IMR-90 (cell line): ENCODE data around the gene ADPRHL1. TPM values are rescaled to one million over a fixed set of nuclear protein-coding genes. Genes with fewer than 3 reads are reported as not detected.

Source experiments
- ATAC-seq: fragments of 200-7000 bp; cut with Tn5 transposase; 2 replicates; pipeline ENCODE4 v1.9.1; 2020; ENCODE audit warnings: low read depth, mild to moderate bottlenecking, moderate library complexity
- BruUV-seq: library from RNA; stranded (reverse); fragments of 400-500 nt; replicated peaks from 2 replicates; lab custom pipeline; 2021; lab: Mats Ljungman, UMichigan
- CTCF ChIA-PET: fragments of 300-600 bp; formaldehyde crosslinking; extraction: SDS; loops from one replicate; lab custom pipeline; 2021; ENCODE audit warnings: antibody characterized with exemption; lab: Yijun Ruan, JAX
- POLR2A ChIA-PET: fragments of 300-600 bp; sonication (Branson Sonifier 250); formaldehyde crosslinking; loops from one replicate; lab custom pipeline; 2022; ENCODE audit warnings: antibody characterized with exemption; ENCODE audit not compliant: unreplicated experiment; lab: Charles Lee
- DNase-seq: peaks from one replicate; pipeline ENCODE4 v3.0.0; 2013
- H2AFZ ChIP-seq: replicated peaks from 2 replicates; pipeline ENCODE3; 2013; ENCODE audit warnings: low read length, mild to moderate bottlenecking; ENCODE audit not compliant: poor library complexity
- H2AK5ac ChIP-seq: 2 replicates; pipeline ENCODE4 v1.6.1; 2013; ENCODE audit warnings: low read depth, low read length, inconsistent platforms
- H2AK9ac ChIP-seq: replicated peaks from 2 replicates; pipeline ENCODE3; 2013; ENCODE audit warnings: mild to moderate bottlenecking, low read depth, low read length, moderate library complexity; ENCODE audit not compliant: poor library complexity
- H2BK120ac ChIP-seq: 2 replicates; pipeline ENCODE4 v1.6.1; 2013; ENCODE audit warnings: low read depth, low read length, inconsistent platforms
- H2BK15ac ChIP-seq: 3 replicates; pipeline ENCODE4 v1.6.1; 2013; ENCODE audit warnings: low read depth, low read length, inconsistent platforms
- H2BK20ac ChIP-seq: 2 replicates; pipeline ENCODE4 v1.6.1; 2013; ENCODE audit warnings: low read depth, mild to moderate bottlenecking, inconsistent platforms, low read length, moderate library complexity
- H2BK5ac ChIP-seq: 2 replicates; pipeline ENCODE4 v1.6.1; 2013; ENCODE audit warnings: mild to moderate bottlenecking, low read depth, low read length, inconsistent platforms; ENCODE audit not compliant: poor library complexity, severe bottlenecking
- H3K14ac ChIP-seq: replicated peaks from 2 replicates; pipeline ENCODE4 v1.6.1; 2013; ENCODE audit warnings: low read depth, low read length, inconsistent platforms
- H3K18ac ChIP-seq: 2 replicates; pipeline ENCODE4 v1.6.1; 2013; ENCODE audit warnings: low read depth, low read length, control low read depth
- H3K23ac ChIP-seq: 2 replicates; pipeline ENCODE4 v1.6.1; 2013; ENCODE audit warnings: low read depth, low read length, inconsistent platforms
- H3K27ac ChIP-seq: 2 replicates; pipeline ENCODE4 v1.5.1; 2013; ENCODE audit warnings: mild to moderate bottlenecking, control low read depth, low read length; ENCODE audit not compliant: insufficient read depth
- H3K27me3 ChIP-seq: 2 replicates; pipeline ENCODE4 v1.6.1; 2013; ENCODE audit warnings: low read length; ENCODE audit not compliant: control insufficient read depth, insufficient read depth
- H3K36me3 ChIP-seq: 2 replicates; pipeline ENCODE4 v1.6.1; 2013; ENCODE audit warnings: low read length, mixed read lengths; ENCODE audit not compliant: control insufficient read depth, insufficient read depth
- H3K4ac ChIP-seq: 2 replicates; pipeline ENCODE4 v1.6.1; 2013; ENCODE audit warnings: low read depth, low read length, inconsistent platforms
- H3K4me1 ChIP-seq: 2 replicates; pipeline ENCODE4 v1.6.1; 2013; ENCODE audit warnings: low read length, mixed read lengths; ENCODE audit not compliant: control insufficient read depth, insufficient read depth
- H3K4me2 ChIP-seq: 2 replicates; pipeline ENCODE4 v1.6.1; 2013; ENCODE audit warnings: low read depth, mild to moderate bottlenecking, control low read depth, low read length, moderate library complexity
- H3K4me3 ChIP-seq: 2 replicates; pipeline ENCODE4 v1.5.1; 2013; ENCODE audit warnings: low read depth, mild to moderate bottlenecking, control low read depth, low read length, moderate library complexity; ENCODE audit not compliant: insufficient read depth
- H3K56ac ChIP-seq: 2 replicates; pipeline ENCODE4 v1.6.1; 2013; ENCODE audit warnings: low read length, inconsistent platforms; ENCODE audit not compliant: insufficient read depth; ENCODE audit errors: extremely low read depth
- H3K79me1 ChIP-seq, 2 experiments: 2 replicates each; pipeline ENCODE4 v1.6.1; 2013; ENCODE audit warnings: low read length in 2 of 2, inconsistent platforms in 1 of 2, low read depth in 1 of 2
- H3K9ac ChIP-seq: 2 replicates; pipeline ENCODE4 v1.6.1; 2013; ENCODE audit warnings: low read depth, low read length, control low read depth
- H3K9me1 ChIP-seq: 2 replicates; pipeline ENCODE4 v1.6.1; 2013; ENCODE audit warnings: low read length, inconsistent platforms; ENCODE audit not compliant: insufficient read depth
- H3K9me3 ChIP-seq: 2 replicates; pipeline ENCODE4 v1.6.1; 2013; ENCODE audit warnings: low read length; ENCODE audit not compliant: control insufficient read depth, insufficient read depth
- H4K20me1 ChIP-seq: 2 replicates; pipeline ENCODE4 v1.6.1; 2013; ENCODE audit warnings: low read length, inconsistent platforms; ENCODE audit not compliant: insufficient read depth
- H4K5ac ChIP-seq: 2 replicates; pipeline ENCODE4 v1.6.1; 2013; ENCODE audit warnings: mild to moderate bottlenecking, low read depth, low read length, control low read depth
- H4K8ac ChIP-seq, 2 experiments: 2 replicates each; pipeline ENCODE4 v1.6.1; 2013; ENCODE audit warnings: low read depth in 2 of 2, low read length in 2 of 2, control low read depth in 1 of 2, inconsistent platforms in 1 of 2
- H4K91ac ChIP-seq: 2 replicates; pipeline ENCODE4 v1.6.1; 2013; ENCODE audit warnings: low read depth, low read length, inconsistent platforms; ENCODE audit not compliant: insufficient read depth
- BHLHE40 ChIP-seq: fragments of 150-350 bp; IDR thresholded peaks from 2 replicates; pipeline ENCODE4 v1.6.1; 2016; ENCODE audit warnings: mild to moderate bottlenecking, low read depth, low read length
- CEBPB ChIP-seq: IDR thresholded peaks from 2 replicates; pipeline ENCODE4 v1.6.1; 2012; ENCODE audit warnings: low read depth, low read length, improper control_type of control experiment
- CHD1 ChIP-seq: IDR thresholded peaks from 2 replicates; pipeline ENCODE4 v1.6.1; 2012; ENCODE audit warnings: low read depth, low read length, improper control_type of control experiment
- CTCF ChIP-seq: conservative IDR thresholded peaks from 2 replicates; pipeline ENCODE4 v1.5.1; 2012; ENCODE audit warnings: mild to moderate bottlenecking, low read depth, low read length, improper control_type of control experiment
- FOS ChIP-seq: fragments of 150-350 bp; IDR thresholded peaks from 2 replicates; pipeline ENCODE4 v1.6.1; 2016; ENCODE audit warnings: low read depth, low read length
- MAFK ChIP-seq: IDR thresholded peaks from 2 replicates; pipeline ENCODE4 v1.6.1; 2012; ENCODE audit warnings: low read depth, low read length, improper control_type of control experiment
- MAZ ChIP-seq: IDR thresholded peaks from 2 replicates; pipeline ENCODE4 v1.6.1; 2012; ENCODE audit warnings: low read depth, mild to moderate bottlenecking, low read length, improper control_type of control experiment, moderate library complexity, borderline replicate concordance
- MXI1 ChIP-seq: IDR thresholded peaks from 2 replicates; pipeline ENCODE4 v1.6.1; 2012; ENCODE audit warnings: low read depth, mild to moderate bottlenecking, low read length, moderate library complexity, borderline replicate concordance
- NFE2L2 ChIP-seq: fragments of 150-350 bp; IDR thresholded peaks from 2 replicates; pipeline ENCODE4 v1.6.1; 2016; ENCODE audit warnings: low read depth, mild to moderate bottlenecking, low read length
- POLR2A ChIP-seq: IDR thresholded peaks from 2 replicates; pipeline ENCODE4 v1.6.1; 2012; ENCODE audit warnings: mild to moderate bottlenecking, low read depth, low read length
- RAD21 ChIP-seq: IDR thresholded peaks from 2 replicates; pipeline ENCODE4 v1.6.1; 2012; ENCODE audit warnings: low read length, improper control_type of control experiment
- RCOR1 ChIP-seq: IDR thresholded peaks from 2 replicates; pipeline ENCODE4 v1.6.1; 2012; ENCODE audit warnings: mild to moderate bottlenecking, low read length, improper control_type of control experiment; ENCODE audit not compliant: insufficient replicate concordance
- RFX5 ChIP-seq: IDR thresholded peaks from 2 replicates; pipeline ENCODE4 v1.8.0; 2012; ENCODE audit warnings: low read depth, mild to moderate bottlenecking, low read length, moderate library complexity
- SMC3 ChIP-seq: fragments of 150-350 bp; IDR thresholded peaks from 2 replicates; pipeline ENCODE4 v1.6.1; 2016; ENCODE audit warnings: low read depth, mild to moderate bottlenecking, antibody characterized with exemption, low read length, moderate library complexity
- WGBS, 2 experiments: methylation state at CpG; one replicate each; pipeline versions ENCODE4 v1.1.5 to v1.1.7; 2013; ENCODE audit warnings: missing lambda C conversion rate in 2 of 2; ENCODE audit not compliant: insufficient read length in 1 of 2; ENCODE audit errors: extremely low coverage in 2 of 2; 5-methylcytosine and 5-hydroxymethylcytosine counted together
- dilution Hi-C: fragments of 300-500 bp; cut with HindIII; formaldehyde crosslinking; loops from one replicate; pipeline ENCODE4 v1.14.3; 2018; ENCODE audit warnings: low sequenced_read_pairs; ENCODE audit not compliant: unreplicated experiment
- in situ Hi-C: fragments of 300-500 bp; cut with MboI; formaldehyde crosslinking; loops from 3 replicates; pipeline ENCODE4 v1.14.3; 2019; ENCODE audit warnings: low sequenced_read_pairs, inconsistent platforms, mixed read lengths
- intact Hi-C: fragments of 100-400 bp; cut with micrococcal nuclease; formaldehyde crosslinking; loops from 2 replicates; pipeline ENCODE4 v1.10.0; 2022
- polyA plus RNA-seq, 3 experiments: library from polyadenylated mRNA; depleted of rRNA; stranded (reverse); fragments of >200 nt; gene quantifications; 2 replicates each; pipeline ENCODE4 v1.2.3, GENCODE V29; 2012; ENCODE audit warnings: low replicate concordance in 1 of 3
- total RNA-seq: library from RNA; depleted of rRNA; stranded (reverse); fragments of >200 nt; gene quantifications from 2 replicates; pipeline ENCODE4 v1.2.3, GENCODE V29; 2012
- TF ChIP-seq, protein P1 (sequence below): fragments of 150-350 bp; IDR thresholded peaks from 2 replicates; pipeline ENCODE4 v1.6.1; 2016; ENCODE audit warnings: low read depth, mild to moderate bottlenecking, low read length, moderate library complexity, borderline replicate concordance
- TF ChIP-seq, protein P2 (sequence below): fragments of 150-350 bp; IDR thresholded peaks from 2 replicates; pipeline ENCODE4 v1.6.1; 2017; ENCODE audit warnings: mild to moderate bottlenecking, antibody characterized with exemption, low read length, low read depth

The ADPRHL1 gene
- total and polyA plus RNA-seq, 2 of the 4 experiments (the other 2 are of a cell fraction) = 0.36 to 0.67 TPM

GRCh38 chr13:113472355-113473025, 19.2 kb upstream of the ADPRHL1 start:
- no peak overlapping the region for H2AK9ac ChIP-seq
- no peak overlapping the region for H3K4ac ChIP-seq
- ChIA-PET CTCF (no interaction called here), POLR2A (no interaction called here)
- no peak overlapping the region for H3K18ac ChIP-seq
- H3K27ac ChIP-seq = no peak overlapping the region
- H3K9me1 ChIP-seq = peaks cover 10% of the 10 kb centered on the region; the same call in 1 of the 2 replicates
- H3K4me2 ChIP-seq = no peak overlapping the region
- DNase-seq = no peak
- no peak overlapping the region for H2BK120ac ChIP-seq
- intact Hi-C loops (no loop called here), dilution Hi-C loops (no loop called here), in situ Hi-C loops (no loop called here)
- H3K9ac ChIP-seq = no peak overlapping the region
- no peaks in the 10 kb centered on the region for H3K9me3 ChIP-seq
- no peaks in the 10 kb centered on the region; the same call in none of the 2 replicates for H4K20me1 ChIP-seq
- H3K36me3 ChIP-seq = peaks cover 35% of the 10 kb centered on the region
- no peak for ATAC-seq
- no peak overlapping the region for H2BK20ac ChIP-seq
- BruUV-seq = no TSS peak
- H3K4me3 ChIP-seq = no peak overlapping the region
- H2BK15ac ChIP-seq = no peak overlapping the region
- no peak overlapping the region for H4K5ac ChIP-seq
- no peak overlapping the region for H4K91ac ChIP-seq
- H3K27me3 ChIP-seq = no peaks in the 10 kb centered on the region
- peaks cover 18 to 56% of the 10 kb centered on the region in 2 experiments for H3K79me1 ChIP-seq
- H3K14ac ChIP-seq = no peak overlapping the region
- H2BK5ac ChIP-seq = no peak overlapping the region
- TF ChIP-seq, protein P1, sequence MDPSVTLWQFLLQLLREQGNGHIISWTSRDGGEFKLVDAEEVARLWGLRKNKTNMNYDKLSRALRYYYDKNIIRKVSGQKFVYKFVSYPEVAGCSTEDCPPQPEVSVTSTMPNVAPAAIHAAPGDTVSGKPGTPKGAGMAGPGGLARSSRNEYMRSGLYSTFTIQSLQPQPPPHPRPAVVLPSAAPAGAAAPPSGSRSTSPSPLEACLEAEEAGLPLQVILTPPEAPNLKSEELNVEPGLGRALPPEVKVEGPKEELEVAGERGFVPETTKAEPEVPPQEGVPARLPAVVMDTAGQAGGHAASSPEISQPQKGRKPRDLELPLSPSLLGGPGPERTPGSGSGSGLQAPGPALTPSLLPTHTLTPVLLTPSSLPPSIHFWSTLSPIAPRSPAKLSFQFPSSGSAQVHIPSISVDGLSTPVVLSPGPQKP = no peak
- TF ChIP-seq NFE2L2 (no peak), RCOR1 (no peak), RAD21 (no peak), SMC3 (no peak), BHLHE40 (no peak), MAFK (no peak), CTCF (no peak), MAZ (no peak), MXI1 (no peak), RFX5 (no peak), POLR2A (no peak), CHD1 (no peak), CEBPB (no peak), FOS (no peak)
- TF ChIP-seq, protein P2, sequence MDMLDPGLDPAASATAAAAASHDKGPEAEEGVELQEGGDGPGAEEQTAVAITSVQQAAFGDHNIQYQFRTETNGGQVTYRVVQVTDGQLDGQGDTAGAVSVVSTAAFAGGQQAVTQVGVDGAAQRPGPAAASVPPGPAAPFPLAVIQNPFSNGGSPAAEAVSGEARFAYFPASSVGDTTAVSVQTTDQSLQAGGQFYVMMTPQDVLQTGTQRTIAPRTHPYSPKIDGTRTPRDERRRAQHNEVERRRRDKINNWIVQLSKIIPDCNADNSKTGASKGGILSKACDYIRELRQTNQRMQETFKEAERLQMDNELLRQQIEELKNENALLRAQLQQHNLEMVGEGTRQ = no peak
- H2AFZ ChIP-seq = no peak overlapping the region
- WGBS, 2 experiments = 87% methylated on average over 8 of the region's 28 CpGs; no CpG with 5 or more reads in 1 of the 2 experiments
- H3K23ac ChIP-seq = no peak overlapping the region
- no peak overlapping the region for H2AK5ac ChIP-seq
- H3K56ac ChIP-seq = no peak overlapping the region
- peaks cover 2% of the 10 kb centered on the region; the same call in 1 of the 2 replicates for H3K4me1 ChIP-seq
- no peak overlapping the region for H4K8ac ChIP-seq
